Glomerular endothelial cell (primary cell): ENCODE measurements around the gene PTGDS. TPM values are rescaled to one million over a fixed set of nuclear protein-coding genes. Genes with fewer than 3 reads are reported as not detected.
"Not testable (repeated sequence)": the region's sequence is repeated elsewhere in the genome, so short reads cannot be mapped to it uniquely, and the experiment has no call there.

Source experiments
- DNase-seq: peaks from one replicate; pipeline ENCODE4 v3.0.0-alpha.2; 2011; ENCODE audit warnings: low read depth, low spot score; ENCODE audit errors: extremely low read depth
- total RNA-seq: library from RNA; depleted of rRNA; stranded (reverse); fragments of >200 nt; gene quantifications from 2 replicates; pipeline ENCODE4 v1.2.3, GENCODE V29; 2015

Gene PTGDS
- total RNA-seq, 1 donor from 2014 or later = not detected

DNA sequence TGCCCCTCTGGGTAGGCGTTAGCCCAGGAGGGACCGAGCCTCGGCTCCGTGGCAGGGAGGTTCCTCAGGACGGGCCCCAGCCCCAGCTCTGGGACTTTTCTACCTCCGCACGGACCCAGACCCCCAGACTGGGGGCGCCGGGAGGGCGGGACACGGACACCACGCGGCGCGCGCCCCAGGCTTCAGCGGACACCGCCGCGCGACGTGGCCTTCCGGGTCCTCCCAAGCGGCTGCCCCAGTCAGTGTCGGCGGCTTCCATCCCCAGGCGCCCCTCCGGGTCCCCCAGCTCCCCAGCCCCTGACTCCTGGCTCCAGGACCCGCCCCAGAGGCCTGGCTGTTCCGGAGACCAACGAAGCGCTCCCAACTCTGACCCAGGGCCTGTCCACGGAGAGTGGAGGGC, 8.5 kb downstream of the PTGDS start:
- DNase-seq = no peak

DNA sequence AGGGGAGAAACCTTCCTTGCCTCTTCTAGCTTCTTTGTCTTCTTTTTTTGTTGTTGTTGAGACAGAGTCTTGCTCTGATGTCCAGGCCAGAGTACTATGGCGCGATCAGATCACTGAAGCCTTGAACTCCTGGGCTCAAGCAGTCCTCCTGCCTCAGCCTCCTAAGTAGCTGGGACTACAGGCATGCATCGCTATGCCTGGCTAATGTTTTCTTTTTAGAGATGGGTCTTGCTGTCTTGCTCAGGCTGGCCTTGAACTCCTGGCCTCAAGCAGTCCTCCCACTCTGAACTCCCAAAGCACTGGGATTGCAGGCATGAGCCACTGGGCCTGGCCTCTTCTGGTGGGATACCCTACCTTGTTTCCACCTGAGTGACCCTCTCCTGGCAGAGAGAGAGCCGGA, 11.6 kb downstream of the PTGDS start:
- no peak for DNase-seq

DNA sequence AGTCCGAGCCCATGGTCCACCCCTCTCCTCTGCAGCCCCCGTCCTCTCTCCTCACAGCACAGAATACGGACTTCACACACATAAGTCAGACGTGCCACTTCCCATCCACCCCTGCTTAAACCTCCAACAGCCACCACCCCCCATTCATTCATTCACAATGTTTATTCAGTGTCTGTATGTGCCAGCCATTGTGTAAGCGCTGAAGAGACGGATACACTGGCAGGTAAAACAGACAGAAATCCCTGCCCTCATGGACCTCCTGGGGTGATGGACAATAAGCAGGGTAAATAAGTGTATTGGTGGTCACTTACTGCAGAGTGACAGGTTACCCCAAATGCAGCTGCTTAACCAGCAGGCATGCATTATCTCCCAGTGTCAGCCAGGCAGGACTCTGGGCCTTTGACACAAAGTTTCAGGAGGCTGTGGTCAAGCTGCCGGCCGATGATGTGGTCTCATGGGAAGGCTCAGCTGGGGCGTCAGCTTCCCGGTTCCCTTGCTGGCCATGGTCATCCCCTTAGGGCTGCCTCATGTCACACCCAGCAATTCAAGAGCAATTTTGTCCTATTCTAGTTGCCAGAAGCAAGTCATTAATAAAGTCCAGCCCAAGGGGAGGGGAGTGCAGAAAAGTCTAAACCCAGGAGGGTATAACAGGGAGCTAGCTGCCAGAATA, 13.1 kb downstream of the PTGDS start:
- no peak for DNase-seq

DNA sequence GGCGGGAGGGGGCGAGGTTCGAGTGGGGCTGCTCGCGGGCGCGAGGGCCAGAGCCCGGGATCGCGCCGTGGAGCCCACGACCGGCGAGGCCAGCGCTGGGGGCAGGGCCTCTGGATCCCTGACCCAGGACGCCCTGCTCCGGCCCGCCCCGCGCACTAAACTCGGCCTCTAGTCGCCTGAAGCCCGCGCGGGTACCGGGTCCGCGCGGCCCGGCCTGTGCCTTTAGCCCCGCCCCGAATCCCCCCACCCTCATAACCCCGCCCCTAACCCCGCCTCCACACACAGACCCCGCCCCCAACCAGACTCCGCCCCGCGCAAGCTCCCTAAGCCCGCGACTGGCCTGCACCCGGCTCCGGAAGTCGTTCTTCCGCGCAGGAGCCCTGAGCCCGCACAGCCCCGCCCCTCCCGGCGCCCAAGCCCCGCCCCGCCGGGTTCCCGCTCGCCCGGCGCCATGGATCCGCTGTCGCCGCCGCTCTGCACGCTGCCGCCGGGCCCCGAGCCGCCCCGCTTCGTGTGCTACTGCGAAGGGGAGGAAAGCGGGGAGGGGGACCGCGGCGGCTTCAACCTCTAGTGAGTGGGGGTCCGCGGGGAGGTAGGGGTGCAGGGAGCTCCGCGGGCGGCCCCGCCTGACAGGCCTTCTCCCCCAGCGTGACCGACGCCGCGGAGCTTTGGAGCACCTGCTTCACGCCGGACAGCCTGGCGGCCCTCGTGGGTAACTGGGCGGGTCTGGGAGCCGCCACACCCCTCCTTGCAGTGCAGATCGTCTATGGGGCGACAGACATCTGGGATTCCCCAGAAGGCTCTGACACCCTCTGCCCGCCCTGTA, 14.9 kb downstream of the PTGDS start, which contains the start of gene PAXX:
Gene PAXX (plus strand): TSS at position 430 of the 826 bp plus-strand sequence. CDS start 22 bp downstream, at position 452.
- no peak for DNase-seq

DNA sequence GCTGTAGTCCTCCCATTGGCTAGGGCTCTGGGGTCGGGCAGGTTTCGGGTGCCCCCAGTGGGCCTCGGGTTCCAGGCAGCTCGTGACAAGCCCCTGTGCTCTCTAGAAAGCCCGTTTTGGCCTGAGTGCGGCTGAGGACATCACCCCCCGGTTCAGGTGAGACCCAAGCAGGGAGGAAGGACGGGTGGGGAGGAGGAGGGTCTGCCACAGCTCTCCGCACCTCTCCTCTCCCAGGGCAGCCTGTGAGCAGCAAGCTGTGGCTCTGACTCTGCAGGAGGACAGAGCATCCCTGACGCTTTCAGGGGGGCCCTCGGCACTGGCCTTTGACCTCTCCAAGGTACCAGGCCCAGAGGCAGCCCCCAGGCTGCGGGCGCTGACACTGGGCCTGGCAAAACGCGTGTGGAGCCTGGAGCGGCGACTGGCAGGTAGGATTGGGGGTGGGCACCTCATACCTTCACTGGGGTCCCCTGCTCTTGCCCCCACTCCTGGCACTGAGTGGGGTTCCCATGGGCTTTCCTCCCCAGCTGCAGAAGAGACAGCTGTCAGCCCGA, 15.6 kb downstream of the PTGDS start:
- no peak for DNase-seq

DNA sequence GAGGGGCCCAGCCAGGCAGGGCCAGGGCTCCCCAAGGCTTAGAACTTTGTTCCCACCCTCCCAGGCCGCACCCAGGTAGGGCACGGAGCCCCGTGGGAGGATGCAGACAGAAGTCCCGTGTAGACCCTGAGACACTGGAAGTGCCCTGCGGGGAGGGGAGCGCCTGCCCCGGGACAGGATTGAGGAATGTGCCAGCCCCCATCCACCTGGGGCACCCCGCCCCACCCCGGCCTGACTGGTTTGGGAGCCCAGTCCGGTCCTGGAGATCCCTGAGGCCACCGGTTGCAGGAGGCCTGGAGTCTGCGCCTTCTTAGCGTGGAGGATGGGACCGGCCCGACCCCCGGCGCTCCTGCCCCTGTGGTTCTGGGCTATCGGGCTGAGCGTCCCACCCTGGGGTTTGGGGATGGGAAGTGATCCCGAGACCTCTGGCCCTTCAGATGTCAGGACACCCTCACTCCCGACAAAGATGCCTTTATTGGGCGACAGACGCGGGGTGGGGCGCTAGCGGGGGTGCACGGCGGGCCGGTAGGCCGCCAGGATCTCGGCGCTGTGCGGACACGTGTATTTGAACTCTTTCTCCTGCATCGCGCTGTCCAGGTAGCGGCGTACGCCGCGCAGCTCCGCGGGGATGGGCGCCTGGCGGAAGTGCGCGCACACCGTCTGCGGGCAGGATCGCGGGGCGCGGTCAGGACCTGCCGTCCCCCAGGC, 17.0 kb downstream of the PTGDS start:
- DNase-seq = no peak

DNA sequence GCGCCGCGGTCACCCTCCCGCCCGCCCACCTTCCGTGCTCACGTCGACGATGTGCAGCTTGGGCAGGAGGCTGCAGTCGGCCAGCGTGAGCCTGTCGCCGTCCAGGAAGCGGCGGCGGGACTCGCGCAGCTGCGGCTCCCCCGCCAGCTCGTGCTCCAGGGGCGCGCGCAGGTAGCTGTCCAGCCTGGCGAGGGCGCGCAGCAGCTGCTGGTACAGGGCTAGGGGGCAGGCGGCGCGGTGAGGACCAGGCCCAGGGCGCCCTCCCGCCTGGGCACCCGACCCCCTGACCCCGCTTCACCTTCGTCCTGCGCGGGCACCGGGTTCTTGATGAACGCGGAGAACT, 17.6 kb downstream of the PTGDS start:
- no peak for DNase-seq

DNA sequence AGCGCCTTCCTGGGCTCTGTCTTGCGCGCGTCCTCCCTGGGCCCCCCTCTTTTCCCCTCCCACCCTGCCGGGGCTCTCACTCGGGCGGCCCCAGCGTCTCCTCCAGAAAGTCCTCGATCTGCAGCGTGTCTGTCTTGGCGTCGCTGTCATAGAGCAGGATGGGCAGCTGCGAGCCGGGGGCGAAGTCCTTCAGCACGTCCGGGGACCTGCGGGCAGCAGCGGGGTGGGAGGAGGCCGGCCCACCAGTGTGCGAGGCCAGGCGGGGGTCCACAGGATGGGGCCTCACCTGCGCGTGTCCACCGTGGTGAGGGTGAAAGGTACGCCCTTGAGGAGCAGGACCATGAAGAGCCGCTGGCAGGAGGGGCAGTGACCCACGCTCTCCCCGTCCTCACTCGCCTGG, 18.1 kb downstream of the PTGDS start:
- no peak for DNase-seq

DNA sequence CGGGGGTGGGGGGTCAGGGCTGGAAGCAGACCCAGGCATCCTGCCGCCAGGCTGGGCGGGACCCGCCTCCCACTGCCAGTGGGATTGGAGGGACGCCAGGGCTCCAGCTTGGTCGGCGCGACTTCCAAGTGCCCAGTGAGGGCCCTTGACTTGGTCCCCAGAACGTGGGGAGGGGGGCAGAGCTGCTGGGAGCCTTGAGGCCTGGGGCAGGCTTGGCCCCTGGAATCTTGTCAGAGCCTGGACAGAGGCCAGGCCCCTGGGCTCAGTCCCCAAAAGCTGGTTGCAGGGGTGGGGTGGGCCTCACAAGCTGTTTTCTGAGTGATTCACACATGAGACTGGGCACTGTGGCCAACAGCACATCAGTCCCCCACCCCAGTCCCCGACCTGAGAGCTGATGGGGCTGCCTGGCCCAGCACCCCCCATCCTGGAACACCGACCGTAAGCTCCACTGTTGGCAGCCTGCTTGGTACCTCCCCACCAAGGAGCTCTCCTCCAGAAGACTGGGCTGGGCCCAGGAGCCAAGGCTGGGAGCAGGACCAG, 18.5 kb downstream of the PTGDS start:
- no peak for DNase-seq

DNA sequence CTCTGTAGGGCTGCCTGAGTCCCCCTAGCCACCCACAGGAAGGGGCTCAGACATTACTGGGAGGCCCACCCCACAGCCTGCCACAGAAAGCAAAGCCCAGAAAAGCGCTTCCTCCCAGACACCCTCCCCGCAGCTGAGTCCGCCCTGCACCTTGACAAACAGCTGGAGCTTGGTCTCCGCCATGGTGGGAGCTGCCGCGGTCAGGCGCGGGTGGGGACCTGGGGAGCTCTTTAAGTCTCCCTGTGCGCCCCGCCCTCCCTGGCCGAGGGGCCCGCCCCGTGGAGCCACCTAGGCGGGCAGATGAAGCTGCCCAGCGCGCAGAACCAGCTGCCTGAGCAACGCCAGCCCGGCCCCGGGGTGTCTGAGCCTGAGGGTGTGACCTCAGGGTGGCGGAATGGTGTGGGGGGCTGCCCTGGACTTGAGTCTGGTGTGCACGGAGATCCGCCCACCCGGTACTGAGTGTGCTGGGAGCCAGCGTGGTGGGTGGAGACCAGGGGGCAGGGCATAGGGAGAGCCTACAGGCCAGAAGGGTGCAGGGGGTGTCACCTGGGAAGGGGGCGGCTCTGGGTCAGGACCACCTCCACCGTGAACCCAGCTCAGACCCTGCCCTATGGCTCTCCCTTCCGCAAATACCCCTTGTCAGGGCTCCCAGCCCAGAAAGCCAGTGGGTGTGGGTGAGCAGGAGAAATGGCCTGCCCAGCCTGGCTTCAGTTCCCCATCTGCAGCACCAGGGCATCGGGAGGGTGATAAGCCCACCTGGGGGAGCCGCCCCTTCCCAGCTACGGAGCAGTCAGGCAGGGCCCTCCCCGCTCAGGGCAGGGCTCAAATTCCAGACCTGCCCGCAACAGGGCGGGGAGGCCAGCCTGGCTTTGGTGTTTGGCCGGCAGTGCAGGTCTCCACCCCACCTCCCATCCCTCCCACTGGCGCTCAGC, 19.3 kb downstream of the PTGDS start, which contains the start of gene CLIC3:
Gene CLIC3 (minus strand): TSS at position 208 of the 932 bp plus-strand sequence. CDS start 25 bp downstream, at position 183.
- DNase-seq = no peak

DNA sequence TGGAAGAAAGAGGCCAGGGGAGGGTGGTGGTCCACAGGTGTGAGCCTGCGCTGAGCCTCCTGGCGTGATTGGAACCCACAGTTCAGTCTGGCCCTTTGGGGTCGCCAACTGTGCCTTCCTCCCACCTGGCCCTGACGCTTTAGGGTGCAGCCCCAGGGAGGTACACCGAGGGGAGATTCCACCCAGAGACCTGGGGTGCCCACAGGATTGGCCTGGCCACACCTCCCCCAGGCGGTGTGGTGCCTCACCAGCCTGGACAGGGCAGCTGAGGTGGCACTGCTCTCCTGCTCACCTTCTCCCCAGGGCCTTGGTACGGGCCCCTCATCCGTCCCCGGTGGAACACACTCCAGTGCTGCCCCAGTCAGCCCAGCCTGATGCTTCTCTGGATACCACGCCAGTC, 20.1 kb downstream of the PTGDS start:
- no peak for DNase-seq

DNA sequence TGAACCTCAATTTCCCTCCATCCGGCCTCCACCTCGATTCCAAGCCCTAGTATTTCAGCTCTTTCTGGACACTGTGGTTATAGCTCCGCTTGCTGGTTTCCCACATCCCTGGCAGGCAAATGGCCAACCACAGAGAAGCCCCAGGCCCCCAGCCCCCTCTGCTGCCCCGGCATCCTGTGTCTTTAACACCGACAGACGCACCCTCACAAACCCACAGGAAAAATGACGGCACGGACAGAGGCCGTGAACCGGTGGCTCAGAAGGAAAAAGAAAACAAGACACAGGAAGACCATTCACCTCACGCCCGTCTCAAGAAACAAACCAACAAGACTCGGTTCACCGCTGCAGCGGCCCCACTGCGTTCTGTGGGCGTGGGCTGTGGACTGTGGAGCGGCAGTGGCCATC, 20.5 kb downstream of the PTGDS start:
- no peak for DNase-seq

DNA sequence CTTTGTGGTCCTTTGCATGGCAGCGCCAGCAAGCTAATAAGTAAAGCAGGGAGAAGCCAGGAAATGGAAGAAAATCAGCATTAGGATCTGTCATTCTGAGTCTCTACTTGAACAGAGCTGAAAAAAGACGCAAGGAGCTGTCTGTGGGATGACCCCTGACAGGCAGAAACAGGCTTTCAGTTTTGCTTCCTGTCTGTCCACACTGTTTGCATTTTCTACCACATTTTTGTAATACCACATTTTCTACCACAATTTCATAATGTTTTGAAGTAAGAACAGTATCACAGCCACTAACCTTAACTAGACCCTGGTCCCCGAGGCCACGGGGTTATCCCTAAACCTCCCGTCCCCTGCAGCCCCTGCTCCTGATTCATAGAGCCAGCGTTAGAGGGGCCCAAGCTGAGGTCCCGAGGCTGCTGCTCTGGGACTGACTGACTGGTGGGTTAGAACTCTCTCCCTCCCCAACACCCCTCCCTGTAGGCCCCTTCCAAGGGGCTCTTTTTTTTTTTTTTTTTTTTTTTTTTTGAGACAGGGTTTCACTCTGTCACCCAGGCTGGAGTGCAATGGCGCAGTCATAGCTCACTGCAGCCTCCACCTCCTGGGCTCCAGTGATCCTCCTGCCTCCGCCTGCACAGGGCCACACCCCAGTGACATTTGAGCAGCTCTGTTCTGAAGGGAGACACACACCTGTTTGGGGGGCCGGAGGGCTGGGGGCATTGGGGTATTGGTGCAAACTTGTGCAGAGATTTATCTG, 23.1 kb downstream of the PTGDS start:
- no peak for DNase-seq

DNA sequence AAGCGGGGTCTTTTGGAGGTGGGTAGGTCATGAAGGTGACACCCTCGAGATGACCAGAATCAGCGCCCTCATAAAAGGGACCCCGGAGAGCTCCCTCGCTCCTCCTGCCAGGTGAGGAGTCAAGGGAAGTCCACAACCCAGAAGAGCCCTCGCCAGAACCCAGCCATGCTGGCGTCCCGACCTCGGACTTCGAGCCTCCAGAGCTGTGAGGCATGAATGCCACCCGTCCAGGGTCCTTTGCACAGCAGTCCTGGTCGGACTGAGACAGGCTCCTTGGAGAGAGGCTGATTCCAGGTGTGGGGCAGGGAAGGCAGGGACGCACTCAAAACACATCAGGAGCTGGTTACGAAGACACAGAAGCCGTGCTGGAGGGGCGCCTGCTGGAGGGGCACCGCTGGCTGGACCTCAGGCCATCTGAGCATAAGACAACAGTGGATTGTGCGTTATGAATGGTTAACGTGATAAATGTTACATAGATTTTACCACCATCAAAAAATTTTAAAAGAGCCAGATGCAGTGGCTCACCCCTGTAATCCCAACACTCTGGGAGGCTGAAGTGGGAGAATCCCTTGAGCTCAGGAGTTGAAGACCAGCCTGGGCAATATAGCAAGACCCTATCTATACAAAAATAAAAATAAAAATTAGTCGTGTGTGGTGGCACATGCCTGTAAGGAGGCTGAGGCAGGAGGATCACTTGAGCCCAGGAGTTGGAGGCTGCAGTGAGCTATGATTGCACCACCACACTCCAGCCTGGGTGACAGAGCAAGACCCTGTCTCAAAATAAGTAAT, 24.7 kb downstream of the PTGDS start:
- no peak for DNase-seq

DNA sequence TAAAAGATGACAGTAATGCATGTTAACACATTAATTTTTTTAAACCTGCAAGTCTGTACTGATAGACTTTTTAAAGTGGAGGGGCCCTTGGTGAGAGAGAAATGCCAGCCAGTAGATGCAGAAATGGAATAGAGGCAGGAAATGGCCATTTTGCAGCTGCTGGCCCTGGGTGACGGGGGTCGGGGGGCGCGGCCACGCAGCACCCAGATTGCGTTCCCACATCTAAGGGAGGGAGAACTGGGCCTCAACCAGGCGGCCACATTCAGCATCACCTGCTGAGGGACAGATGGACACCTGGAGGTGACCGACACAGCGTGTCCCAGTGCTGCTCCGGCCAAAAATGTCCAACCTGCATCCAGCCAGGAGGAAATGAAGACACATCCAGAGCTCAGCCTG, 25.3 kb downstream of the PTGDS start:
- DNase-seq = no peak

DNA sequence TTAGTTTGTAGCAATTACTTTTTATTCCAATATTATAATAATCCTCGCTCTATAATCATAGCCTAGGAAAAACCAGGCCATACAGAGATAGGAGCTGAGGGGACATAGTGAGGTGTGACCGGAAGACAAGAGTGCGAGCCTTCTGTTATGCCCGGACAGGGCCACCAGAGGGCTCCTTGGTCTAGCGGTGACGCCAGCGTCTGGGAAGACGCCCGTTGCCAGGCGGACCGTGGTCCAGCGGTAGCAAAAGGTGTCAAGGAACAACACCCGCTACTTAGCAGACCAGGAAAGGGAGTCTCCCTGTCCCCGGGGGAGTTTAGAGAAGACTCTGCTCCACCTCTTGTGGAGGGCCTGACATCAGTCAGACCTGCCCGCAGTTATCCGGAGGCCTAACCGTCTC, 27.0 kb downstream of the PTGDS start:
- DNase-seq = not testable (repeated sequence)

DNA sequence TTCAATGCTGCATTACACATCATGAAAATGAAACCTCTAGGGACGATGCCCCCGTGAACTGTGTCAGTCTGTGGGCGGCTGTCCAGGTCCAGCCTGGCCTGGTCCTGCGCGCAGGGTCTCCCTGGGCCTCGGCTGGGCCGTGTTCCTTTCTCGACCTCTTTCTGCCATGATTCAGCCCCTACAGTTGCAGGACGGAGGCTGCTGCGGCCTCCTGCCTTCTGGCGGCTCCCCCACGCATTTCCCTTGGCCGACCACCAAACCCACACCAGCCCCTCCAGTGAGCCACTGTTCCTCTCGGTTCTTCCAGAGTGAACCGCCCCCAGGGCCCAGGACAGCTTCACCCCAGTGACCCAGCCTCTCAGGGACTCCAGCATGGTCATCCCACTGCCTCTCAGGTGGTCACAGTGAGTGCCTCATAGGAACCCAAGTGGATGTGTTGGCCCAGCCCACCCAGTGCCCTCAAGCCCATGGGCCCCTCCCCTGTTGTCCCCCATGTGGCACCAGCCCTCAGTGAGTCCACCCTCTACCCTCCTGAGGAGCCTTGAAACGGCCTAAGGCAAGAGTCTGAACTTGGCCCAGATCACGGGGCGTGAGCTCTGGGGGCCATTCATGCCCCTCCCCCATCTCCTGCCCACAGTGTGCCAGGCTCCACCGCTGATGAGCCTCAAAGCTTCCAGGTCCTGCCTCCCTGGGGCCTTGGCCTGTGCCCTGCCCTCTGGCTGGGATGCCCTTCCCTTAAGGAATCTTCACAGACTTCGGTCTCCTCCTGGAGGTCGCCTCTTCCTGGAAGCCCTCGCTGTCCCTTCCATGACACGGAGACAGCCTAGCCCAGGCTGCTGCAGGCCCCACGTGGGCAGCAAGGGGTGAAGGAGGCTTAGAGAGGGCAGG, 29.1 kb downstream of the PTGDS start:
- DNase-seq = no peak
